Tibial artery (tissue), 4 donors: ENCODE results near the gene HLA-DMB.

Experiments used
- DNase-seq, 2 donors: peaks; one replicate each; pipeline ENCODE4 v3.0.0-alpha.2; 2019
- H3K27ac ChIP-seq, 2 donors: fragments of 200-600 bp; sonication (generic) in 1 of 2; 1 replicate in 1 of 2; 2 replicates in 1 of 2; pipeline ENCODE4 v1.5.1; 2018 to 2019; ENCODE audit warnings: mild to moderate bottlenecking in 1 of 2
- H3K27me3 ChIP-seq, 2 donors: fragments of 200-600 bp; sonication (generic) in 1 of 2; one replicate each; pipeline versions ENCODE4 v1.5.1 to v1.6.0; 2016 to 2019
- H3K36me3 ChIP-seq, 3 donors: fragments of 200-600 bp; sonication (generic) in 2 of 3; one replicate each; pipeline ENCODE4 v1.5.1; 2016 to 2019; ENCODE audit warnings: mild to moderate bottlenecking in 2 of 3
- H3K4me1 ChIP-seq, 4 donors: fragments of 200-600 bp; sonication (generic) in 2 of 4; 1 replicate in 3 of 4; 2 replicates in 1 of 4; pipeline ENCODE4 v1.5.1; 2016 to 2019
- H3K4me3 ChIP-seq, 2 donors: fragments of 200-600 bp; sonication (generic) in 1 of 2; 1 replicate in 1 of 2; 2 replicates in 1 of 2; pipeline ENCODE4 v1.5.1; 2018 to 2019; ENCODE audit warnings: mild to moderate bottlenecking in 2 of 2
- H3K9me3 ChIP-seq, 3 donors: fragments of 200-600 bp; sonication (generic) in 1 of 3; one replicate each; pipeline ENCODE4 v1.5.1; 2016 to 2019
- intact Hi-C: fragments of 100-400 bp; cut with DNase I; formaldehyde crosslinking; loops from one replicate; pipeline ENCODE4 v1.15.0; 2023; ENCODE audit warnings: low total_unique reads
- TF ChIP-seq, protein P1 (sequence below), 2 experiments: fragments of 200-600 bp in 1 of 2; fragments of 450-650 bp in 1 of 2; IDR thresholded peaks; one replicate each; pipeline ENCODE4 v1.5.1; 2017 to 2019; ENCODE audit warnings: antibody characterized with exemption in 2 of 2, mild to moderate bottlenecking in 1 of 2, moderate library complexity in 1 of 2

The HLA-DMB gene

GRCh38 chr6:32940656-32941213, at the start of gene HLA-DMB:
Gene HLA-DMB, minus strand, starts transcription at chr6:32941028. Its CDS starts 221 bp downstream, at chr6:32940807.
- H3K27ac ChIP-seq = peak within 1 kb of the TSS in 1 of 2 donors; percentile 11
- TF ChIP-seq, protein P1, sequence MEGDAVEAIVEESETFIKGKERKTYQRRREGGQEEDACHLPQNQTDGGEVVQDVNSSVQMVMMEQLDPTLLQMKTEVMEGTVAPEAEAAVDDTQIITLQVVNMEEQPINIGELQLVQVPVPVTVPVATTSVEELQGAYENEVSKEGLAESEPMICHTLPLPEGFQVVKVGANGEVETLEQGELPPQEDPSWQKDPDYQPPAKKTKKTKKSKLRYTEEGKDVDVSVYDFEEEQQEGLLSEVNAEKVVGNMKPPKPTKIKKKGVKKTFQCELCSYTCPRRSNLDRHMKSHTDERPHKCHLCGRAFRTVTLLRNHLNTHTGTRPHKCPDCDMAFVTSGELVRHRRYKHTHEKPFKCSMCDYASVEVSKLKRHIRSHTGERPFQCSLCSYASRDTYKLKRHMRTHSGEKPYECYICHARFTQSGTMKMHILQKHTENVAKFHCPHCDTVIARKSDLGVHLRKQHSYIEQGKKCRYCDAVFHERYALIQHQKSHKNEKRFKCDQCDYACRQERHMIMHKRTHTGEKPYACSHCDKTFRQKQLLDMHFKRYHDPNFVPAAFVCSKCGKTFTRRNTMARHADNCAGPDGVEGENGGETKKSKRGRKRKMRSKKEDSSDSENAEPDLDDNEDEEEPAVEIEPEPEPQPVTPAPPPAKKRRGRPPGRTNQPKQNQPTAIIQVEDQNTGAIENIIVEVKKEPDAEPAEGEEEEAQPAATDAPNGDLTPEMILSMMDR (IDR thresholded peaks at IDR 0.05) = no peak
- peak within 1 kb of the TSS; percentile 38 to 41 for H3K4me3 ChIP-seq
- intact Hi-C loops = loop anchor here (2.0 kb wide), 1 partner anchor 42 kb away; no protein-coding TSS in a partner anchor
- H3K36me3 ChIP-seq = no peaks in the 10 kb centered on the region
- H3K9me3 ChIP-seq = no peaks in the 10 kb centered on the region
- peak in 1 of 2 donors; percentile 62 for DNase-seq
- peaks cover 0 to 10% of the 10 kb centered on the region in 2 donors for H3K27me3 ChIP-seq
- peaks cover 0 to 9% (median 3%) of the 10 kb centered on the region in 4 donors for H3K4me1 ChIP-seq

- TF ChIP-seq, protein P1 (IDR thresholded peaks at IDR 0.05) = no peak
- DNase-seq = no peak
- Histone ChIP-seq H3K27me3 (peaks cover 0 to 4% of the 10 kb centered on the region in 2 donors), H3K9me3 (no peaks in the 10 kb centered on the region), H3K4me3 (no peak overlapping the region), H3K27ac (no peak overlapping the region), H3K4me1 (no peaks in the 10 kb centered on the region), H3K36me3 (no peaks in the 10 kb centered on the region)
- intact Hi-C loops = no loop called here
Measured at GRCh38 chr6:32989368-32989767, 48.5 kb upstream of the HLA-DMB start.

- intact Hi-C loops = no loop called here
- TF ChIP-seq, protein P1 (IDR thresholded peaks at IDR 0.05) = peak; percentile 86 to 89
- H3K36me3 ChIP-seq = peaks cover 21 to 22% (median 22%) of the 10 kb centered on the region in 3 donors
- H3K4me3 ChIP-seq = no peak overlapping the region
- DNase-seq = peak; percentile 91 to 94
- no peak overlapping the region for H3K27ac ChIP-seq
- peaks cover 0 to 4% (median 0%) of the 10 kb centered on the region in 4 donors for H3K4me1 ChIP-seq
- no peaks in the 10 kb centered on the region for H3K27me3 ChIP-seq
- H3K9me3 ChIP-seq = no peaks in the 10 kb centered on the region
Measured at GRCh38 chr6:32984622-32985389, 44.0 kb upstream of the HLA-DMB start.

DNA sequence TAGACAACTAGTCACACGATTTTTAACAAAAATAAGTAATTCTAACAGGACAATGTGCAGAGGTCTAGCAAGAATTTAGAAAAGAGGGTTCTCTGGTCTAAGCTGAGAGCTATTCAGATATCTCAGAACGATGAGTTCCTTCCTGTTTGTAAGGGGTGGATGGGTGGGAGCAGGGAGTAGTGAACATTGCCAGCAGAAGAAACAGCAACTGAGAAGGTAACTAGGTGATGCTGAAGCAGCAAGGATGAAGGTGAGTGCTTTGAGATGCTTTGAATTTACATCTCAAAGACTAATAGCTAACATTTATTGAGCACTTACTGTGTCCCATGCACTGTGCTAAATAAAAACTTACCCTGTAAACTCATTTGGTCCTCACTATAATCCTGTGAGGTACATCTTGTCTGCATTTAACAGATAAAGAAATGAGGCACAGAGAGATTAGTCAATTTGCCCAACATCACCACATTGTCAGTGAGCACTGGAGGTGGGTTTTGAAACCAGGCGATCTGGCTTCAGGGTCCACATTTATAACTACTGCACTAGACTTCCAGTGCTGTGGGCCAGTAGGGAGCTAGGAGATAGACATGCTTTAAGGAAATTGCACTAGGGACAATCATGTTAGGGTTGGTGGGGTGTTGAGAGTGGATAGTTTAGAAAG, 43.3 kb upstream of the HLA-DMB start:
- TF ChIP-seq, protein P1 (IDR thresholded peaks at IDR 0.05) = no peak
- peaks cover 28 to 29% (median 29%) of the 10 kb centered on the region in 3 donors for H3K36me3 ChIP-seq
- H3K27me3 ChIP-seq = no peaks in the 10 kb centered on the region
- DNase-seq = no peak
- peaks cover 0 to 4% (median under 1%) of the 10 kb centered on the region in 4 donors for H3K4me1 ChIP-seq
- intact Hi-C loops = loop anchor here (2.0 kb wide), 2 partner anchors 43 to 99 kb away; partner anchors contain the start of gene HLA-DMB
- no peak overlapping the region for H3K4me3 ChIP-seq
- H3K27ac ChIP-seq = no peak overlapping the region
- H3K9me3 ChIP-seq = no peaks in the 10 kb centered on the region

- Histone ChIP-seq H3K4me3 (no peak overlapping the region), H3K27ac (peak overlapping the region in 1 of 2 donors; percentile 20), H3K9me3 (no peaks in the 10 kb centered on the region), H3K4me1 (peaks cover 0 to 4% (median 3%) of the 10 kb centered on the region in 4 donors), H3K27me3 (no peaks in the 10 kb centered on the region), H3K36me3 (peaks cover 34 to 36% (median 35%) of the 10 kb centered on the region in 3 donors)
- TF ChIP-seq, protein P1 (IDR thresholded peaks at IDR 0.05) = no peak
- intact Hi-C loops = loop anchor here (2.0 kb wide), 2 partner anchors 43 to 99 kb away; partner anchors contain the start of gene HLA-DMB
- DNase-seq = no peak
Measured at GRCh38 chr6:32983493-32983848, 42.6 kb upstream of the HLA-DMB start.
